GM23338 (cell line): ENCODE data around the gene SBK3. TPM values are rescaled to one million over a fixed set of nuclear protein-coding genes. Genes with fewer than 3 reads are reported as not detected.

Source experiments
- ATAC-seq: fragments of 200-7000 bp; cut with Tn5 transposase; 3 replicates; pipeline ENCODE4 v1.9.1; 2020
- DNase-seq: peaks from one replicate; pipeline ENCODE4 v3.0.0-alpha.2; 2015; ENCODE audit warnings: low spot score
- H2AFZ ChIP-seq: fragments of 200-600 bp; sonication (generic); 2 replicates; pipeline ENCODE4 v1.8.0; 2016; ENCODE audit warnings: antibody characterized with exemption, mild to moderate bottlenecking, moderate library complexity
- H3F3A ChIP-seq: fragments of 200-600 bp; sonication (generic); replicated peaks from 2 replicates; pipeline ENCODE4 v1.8.0; 2017; ENCODE audit warnings: antibody characterized with exemption, mixed run types, low read depth
- H3K27ac ChIP-seq: fragments of 200-600 bp; sonication (generic); 2 replicates; pipeline ENCODE4 v1.6.1; 2016; ENCODE audit warnings: low read depth
- H3K27me3 ChIP-seq: fragments of 200-600 bp; sonication (generic); 2 replicates; pipeline ENCODE4 v1.8.0; 2016; ENCODE audit warnings: mild to moderate bottlenecking, mixed run types, moderate library complexity; ENCODE audit not compliant: insufficient read depth
- H3K36me3 ChIP-seq: fragments of 200-600 bp; sonication (generic); 2 replicates; pipeline ENCODE4 v1.8.0; 2016; ENCODE audit warnings: mild to moderate bottlenecking; ENCODE audit not compliant: insufficient read depth
- H3K4me1 ChIP-seq: fragments of 200-600 bp; sonication (generic); 2 replicates; pipeline ENCODE4 v1.8.0; 2016; ENCODE audit warnings: mild to moderate bottlenecking, moderate library complexity; ENCODE audit not compliant: insufficient read depth
- H3K4me2 ChIP-seq: fragments of 200-600 bp; sonication (generic); 2 replicates; pipeline ENCODE4 v1.7.1; 2017; ENCODE audit warnings: mixed run types
- H3K4me3 ChIP-seq: fragments of 200-600 bp; sonication (generic); 2 replicates; pipeline ENCODE4 v1.6.1; 2016; ENCODE audit warnings: mixed run types
- H3K79me2 ChIP-seq: fragments of 200-600 bp; sonication (generic); replicated peaks from 2 replicates; pipeline ENCODE4 v1.8.0; 2017; ENCODE audit warnings: mild to moderate bottlenecking; ENCODE audit not compliant: insufficient read depth
- H3K9me2 ChIP-seq: fragments of 200-600 bp; sonication (generic); 2 replicates; pipeline ENCODE4 v1.8.0; 2017; ENCODE audit not compliant: insufficient read depth
- H4K20me1 ChIP-seq: fragments of 200-600 bp; sonication (generic); replicated peaks from 2 replicates; pipeline ENCODE4 v1.8.0; 2017; ENCODE audit warnings: mild to moderate bottlenecking; ENCODE audit not compliant: insufficient read depth
- H3K27ac Mint-ChIP-seq: 2 replicates; pipeline ENCODE4 v1.8.0; 2020; ENCODE audit warnings: inconsistent platforms, mild to moderate bottlenecking, moderate library complexity, mixed read lengths
- H3K27me3 Mint-ChIP-seq: 3 replicates; pipeline ENCODE4 v1.8.0; 2022; ENCODE audit warnings: low read depth, mild to moderate bottlenecking, moderate library complexity, mixed read lengths, inconsistent platforms; ENCODE audit not compliant: insufficient read depth, poor library complexity
- H3K36me3 Mint-ChIP-seq: 3 replicates; pipeline ENCODE4 v1.8.0; 2021; ENCODE audit warnings: low read depth, mild to moderate bottlenecking, inconsistent platforms, moderate library complexity, mixed read lengths
- H3K4me1 Mint-ChIP-seq: 3 replicates; pipeline ENCODE4 v1.8.0; 2020; ENCODE audit warnings: mild to moderate bottlenecking, inconsistent platforms, mixed read lengths
- H3K4me3 Mint-ChIP-seq: 3 replicates; pipeline ENCODE4 v1.8.0; 2021; ENCODE audit warnings: moderate library complexity, mild to moderate bottlenecking, inconsistent platforms, mixed read lengths
- H3K9me3 Mint-ChIP-seq: 3 replicates; pipeline ENCODE4 v1.8.0; 2020; ENCODE audit warnings: moderate library complexity, mild to moderate bottlenecking, inconsistent platforms, mixed read lengths
- CREB1 ChIP-seq: fragments of 250-450 bp; sonication (Bioruptor Pico); IDR thresholded peaks from 2 replicates; pipeline ENCODE4 v1.5.0; 2020; ENCODE audit warnings: low read depth, mild to moderate bottlenecking, moderate library complexity
- ETS1 ChIP-seq: IDR thresholded peaks from 2 replicates; pipeline ENCODE4 v1.6.1; 2016; ENCODE audit warnings: antibody characterized with exemption
- EZH2 ChIP-seq: fragments of 200-600 bp; sonication (generic); IDR thresholded peaks from one replicate; pipeline ENCODE4 v1.8.0; 2017; ENCODE audit warnings: antibody characterized with exemption, mild to moderate bottlenecking, low read depth; ENCODE audit not compliant: unreplicated experiment
- EZH2phosphoT487 ChIP-seq: fragments of 200-600 bp; sonication (generic); IDR thresholded peaks from one replicate; pipeline ENCODE4 v1.8.1; 2018; ENCODE audit warnings: antibody characterized with exemption; ENCODE audit not compliant: unreplicated experiment
- JUNB ChIP-seq: IDR thresholded peaks from one replicate; pipeline ENCODE4 v1.6.1; 2016; ENCODE audit warnings: antibody characterized with exemption; ENCODE audit not compliant: unreplicated experiment
- NANOG ChIP-seq: IDR thresholded peaks from 2 replicates; pipeline ENCODE4 v1.6.1; 2016; ENCODE audit warnings: antibody characterized with exemption, borderline replicate concordance
- POLR2AphosphoS5 ChIP-seq: IDR thresholded peaks from 2 replicates; pipeline ENCODE4 v1.6.1; 2016; ENCODE audit warnings: antibody characterized with exemption, low read depth
- STAT1 ChIP-seq: IDR thresholded peaks from one replicate; pipeline ENCODE4 v1.6.1; 2016; ENCODE audit warnings: antibody characterized with exemption; ENCODE audit not compliant: unreplicated experiment
- ZNF114 ChIP-seq: fragments of 250-450 bp; sonication (Bioruptor Pico); IDR thresholded peaks from 2 replicates; pipeline ENCODE4 v1.5.0; 2020; ENCODE audit warnings: mild to moderate bottlenecking, moderate library complexity
- ZNF331 ChIP-seq: fragments of 250-450 bp; sonication (Bioruptor Pico); IDR thresholded peaks from 2 replicates; pipeline ENCODE4 v1.5.0; 2020; ENCODE audit warnings: low read depth, mild to moderate bottlenecking, moderate library complexity
- polyA plus RNA-seq: library from polyadenylated mRNA; unstranded; fragments of >200 nt; fragmentation: Nextera tagmentation; extraction: Ambion mirVana; gene quantifications from 2 replicates; pipeline ENCODE4 v1.2.1, GENCODE V29; 2016
- total RNA-seq: library from RNA; depleted of rRNA; stranded (reverse); fragments of >200 nt; shearing (Covaris generic); gene quantifications from 2 replicates; pipeline ENCODE4 v1.2.3, GENCODE V29; 2014
- TF ChIP-seq, protein P1 (sequence below): fragments of 250-450 bp; sonication (Bioruptor Pico); IDR thresholded peaks from 2 replicates; pipeline ENCODE4 v1.5.0; 2020; ENCODE audit warnings: mild to moderate bottlenecking, moderate library complexity

SBK3 gene
- total and polyA plus RNA-seq, 2 experiments from 2014 or later = 0.27 to 0.94 TPM

GRCh38 chr19:55525289-55526101 is 19.8 kb downstream of the SBK3 start:
- no peak for DNase-seq
- no peak overlapping the region for H3K27ac Mint-ChIP-seq
- H3K27ac ChIP-seq = no peak overlapping the region
- no peak for ATAC-seq
- H3K9me3 Mint-ChIP-seq = no peaks in the 10 kb centered on the region
- no peaks in the 10 kb centered on the region for H3K79me2 ChIP-seq
- no peak overlapping the region for H3K4me2 ChIP-seq
- no peaks in the 10 kb centered on the region for H4K20me1 ChIP-seq
- H3K36me3 ChIP-seq = no peaks in the 10 kb centered on the region
- H3K36me3 Mint-ChIP-seq = no peaks in the 10 kb centered on the region
- no peak overlapping the region for H2AFZ ChIP-seq
- no peaks in the 10 kb centered on the region for H3K9me2 ChIP-seq
- no peaks in the 10 kb centered on the region for H3K4me1 ChIP-seq
- H3K4me3 ChIP-seq = no peak overlapping the region
- no peaks in the 10 kb centered on the region for H3K27me3 ChIP-seq
- H3K4me3 Mint-ChIP-seq = no peak overlapping the region
- no peak for TF ChIP-seq EZH2
- no peak for TF ChIP-seq STAT1
- no peak for TF ChIP-seq POLR2AphosphoS5
- no peak for TF ChIP-seq NANOG
- no peak for TF ChIP-seq JUNB
- TF ChIP-seq ZNF331 (CRISPR knock-in tag) = no peak
- TF ChIP-seq CREB1 (CRISPR knock-in tag) = no peak
- no peak for TF ChIP-seq ZNF114 (CRISPR knock-in tag)
- TF ChIP-seq, protein P1, sequence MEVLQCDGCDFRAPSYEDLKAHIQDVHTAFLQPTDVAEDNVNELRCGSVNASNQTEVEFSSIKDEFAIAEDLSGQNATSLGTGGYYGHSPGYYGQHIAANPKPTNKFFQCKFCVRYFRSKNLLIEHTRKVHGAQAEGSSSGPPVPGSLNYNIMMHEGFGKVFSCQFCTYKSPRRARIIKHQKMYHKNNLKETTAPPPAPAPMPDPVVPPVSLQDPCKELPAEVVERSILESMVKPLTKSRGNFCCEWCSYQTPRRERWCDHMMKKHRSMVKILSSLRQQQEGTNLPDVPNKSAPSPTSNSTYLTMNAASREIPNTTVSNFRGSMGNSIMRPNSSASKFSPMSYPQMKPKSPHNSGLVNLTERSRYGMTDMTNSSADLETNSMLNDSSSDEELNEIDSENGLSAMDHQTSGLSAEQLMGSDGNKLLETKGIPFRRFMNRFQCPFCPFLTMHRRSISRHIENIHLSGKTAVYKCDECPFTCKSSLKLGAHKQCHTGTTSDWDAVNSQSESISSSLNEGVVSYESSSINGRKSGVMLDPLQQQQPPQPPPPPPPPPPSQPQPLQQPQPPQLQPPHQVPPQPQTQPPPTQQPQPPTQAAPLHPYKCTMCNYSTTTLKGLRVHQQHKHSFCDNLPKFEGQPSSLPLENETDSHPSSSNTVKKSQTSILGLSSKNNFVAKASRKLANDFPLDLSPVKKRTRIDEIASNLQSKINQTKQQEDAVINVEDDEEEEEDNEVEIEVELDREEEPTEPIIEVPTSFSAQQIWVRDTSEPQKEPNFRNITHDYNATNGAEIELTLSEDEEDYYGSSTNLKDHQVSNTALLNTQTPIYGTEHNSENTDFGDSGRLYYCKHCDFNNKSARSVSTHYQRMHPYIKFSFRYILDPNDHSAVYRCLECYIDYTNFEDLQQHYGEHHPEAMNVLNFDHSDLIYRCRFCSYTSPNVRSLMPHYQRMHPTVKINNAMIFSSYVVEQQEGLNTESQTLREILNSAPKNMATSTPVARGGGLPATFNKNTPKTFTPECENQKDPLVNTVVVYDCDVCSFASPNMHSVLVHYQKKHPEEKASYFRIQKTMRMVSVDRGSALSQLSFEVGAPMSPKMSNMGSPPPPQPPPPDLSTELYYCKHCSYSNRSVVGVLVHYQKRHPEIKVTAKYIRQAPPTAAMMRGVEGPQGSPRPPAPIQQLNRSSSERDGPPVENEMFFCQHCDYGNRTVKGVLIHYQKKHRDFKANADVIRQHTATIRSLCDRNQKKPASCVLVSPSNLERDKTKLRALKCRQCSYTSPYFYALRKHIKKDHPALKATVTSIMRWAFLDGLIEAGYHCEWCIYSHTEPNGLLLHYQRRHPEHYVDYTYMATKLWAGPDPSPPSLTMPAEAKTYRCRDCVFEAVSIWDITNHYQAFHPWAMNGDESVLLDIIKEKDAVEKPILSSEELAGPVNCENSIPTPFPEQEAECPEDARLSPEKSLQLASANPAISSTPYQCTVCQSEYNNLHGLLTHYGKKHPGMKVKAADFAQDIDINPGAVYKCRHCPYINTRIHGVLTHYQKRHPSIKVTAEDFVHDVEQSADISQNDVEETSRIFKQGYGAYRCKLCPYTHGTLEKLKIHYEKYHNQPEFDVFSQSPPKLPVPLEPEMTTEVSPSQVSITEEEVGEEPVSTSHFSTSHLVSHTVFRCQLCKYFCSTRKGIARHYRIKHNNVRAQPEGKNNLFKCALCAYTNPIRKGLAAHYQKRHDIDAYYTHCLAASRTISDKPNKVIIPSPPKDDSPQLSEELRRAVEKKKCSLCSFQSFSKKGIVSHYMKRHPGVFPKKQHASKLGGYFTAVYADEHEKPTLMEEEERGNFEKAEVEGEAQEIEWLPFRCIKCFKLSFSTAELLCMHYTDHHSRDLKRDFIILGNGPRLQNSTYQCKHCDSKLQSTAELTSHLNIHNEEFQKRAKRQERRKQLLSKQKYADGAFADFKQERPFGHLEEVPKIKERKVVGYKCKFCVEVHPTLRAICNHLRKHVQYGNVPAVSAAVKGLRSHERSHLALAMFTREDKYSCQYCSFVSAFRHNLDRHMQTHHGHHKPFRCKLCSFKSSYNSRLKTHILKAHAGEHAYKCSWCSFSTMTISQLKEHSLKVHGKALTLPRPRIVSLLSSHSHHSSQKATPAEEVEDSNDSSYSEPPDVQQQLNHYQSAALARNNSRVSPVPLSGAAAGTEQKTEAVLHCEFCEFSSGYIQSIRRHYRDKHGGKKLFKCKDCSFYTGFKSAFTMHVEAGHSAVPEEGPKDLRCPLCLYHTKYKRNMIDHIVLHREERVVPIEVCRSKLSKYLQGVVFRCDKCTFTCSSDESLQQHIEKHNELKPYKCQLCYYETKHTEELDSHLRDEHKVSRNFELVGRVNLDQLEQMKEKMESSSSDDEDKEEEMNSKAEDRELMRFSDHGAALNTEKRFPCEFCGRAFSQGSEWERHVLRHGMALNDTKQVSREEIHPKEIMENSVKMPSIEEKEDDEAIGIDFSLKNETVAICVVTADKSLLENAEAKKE = no peak
- no peak for TF ChIP-seq EZH2phosphoT487
- TF ChIP-seq ETS1 = no peak
- peaks cover 16% of the 10 kb centered on the region for H3F3A ChIP-seq
- H3K4me1 Mint-ChIP-seq = peaks cover 3% of the 10 kb centered on the region
- peaks cover 3% of the 10 kb centered on the region for H3K27me3 Mint-ChIP-seq
